Panc1 (cell line): ENCODE data around the gene INTS11. TPM values are rescaled to one million over a fixed set of nuclear protein-coding genes. Genes with fewer than 3 reads are reported as not detected.
A peak's percentile ranks its signal among the peaks of the same experiment; 100 is the strongest.

ENCODE experiments used
- ATAC-seq: fragments of 200-7000 bp; cut with Tn5 transposase; 2 replicates; pipeline ENCODE4 v1.9.1; 2020; ENCODE audit warnings: mild to moderate bottlenecking, moderate library complexity
- Bru-seq: library from RNA; stranded (reverse); fragments of 400-500 nt; gene quantifications from one replicate; lab custom pipeline; 2021; lab: Mats Ljungman, UMichigan
- BruChase-seq, 2 experiments: library from RNA; stranded (reverse); fragments of 400-500 nt; gene quantifications; one replicate each; lab custom pipeline; 2021; lab: Mats Ljungman, UMichigan
- BruUV-seq: library from RNA; stranded (reverse); fragments of 400-500 nt; replicated peaks from 2 replicates; lab custom pipeline; 2021; lab: Mats Ljungman, UMichigan
- CTCF ChIA-PET: fragments of 300-600 bp; sonication (Branson Sonifier 250); formaldehyde crosslinking; loops from one replicate; lab custom pipeline; 2022; ENCODE audit warnings: antibody characterized with exemption; lab: Charles Lee
- POLR2A ChIA-PET: fragments of 300-600 bp; sonication (Branson Sonifier 250); formaldehyde crosslinking; loops from one replicate; lab custom pipeline; 2022; ENCODE audit warnings: antibody characterized with exemption; lab: Charles Lee
- DNase-seq: peaks from one replicate; pipeline ENCODE4 v3.0.0-alpha.2; 2010; ENCODE audit warnings: low read depth, low spot score
- H3K27ac ChIP-seq: 2 replicates; pipeline ENCODE4 v1.5.1; 2011; ENCODE audit warnings: mild to moderate bottlenecking, low read length, inconsistent platforms
- H3K27me3 ChIP-seq: fragments of 200-500 bp; sonication (Bioruptor generic); 2 replicates; pipeline ENCODE4 v1.6.0; 2014; ENCODE audit warnings: low read length, inconsistent platforms; ENCODE audit not compliant: control insufficient read depth, insufficient read depth
- H3K36me3 ChIP-seq: fragments of 200-500 bp; sonication (Bioruptor generic); 2 replicates; pipeline ENCODE4 v1.5.1; 2014; ENCODE audit warnings: inconsistent platforms, mild to moderate bottlenecking, low read length, moderate library complexity; ENCODE audit not compliant: control insufficient read depth, insufficient read depth
- H3K4me1 ChIP-seq: 2 replicates; pipeline ENCODE4 v1.5.1; 2011; ENCODE audit warnings: inconsistent platforms, mild to moderate bottlenecking, low read length, moderate library complexity; ENCODE audit not compliant: control insufficient read depth, insufficient read depth
- H3K4me3 ChIP-seq, 2 experiments: 2 replicates each; pipeline ENCODE4 v1.5.1; 2011 to 2012; ENCODE audit warnings: low read depth in 2 of 2, low read length in 2 of 2, mild to moderate bottlenecking in 2 of 2, inconsistent platforms in 1 of 2, moderate library complexity in 1 of 2
- H3K9me3 ChIP-seq: fragments of 200-500 bp; sonication (Bioruptor generic); 2 replicates; pipeline ENCODE4 v1.5.1; 2014; ENCODE audit warnings: low read depth, mild to moderate bottlenecking, inconsistent platforms, low read length, moderate library complexity; ENCODE audit not compliant: control insufficient read depth, insufficient read depth
- CTCF ChIP-seq: fragments of 450-650 bp; IDR thresholded peaks from 2 replicates; pipeline ENCODE4 v1.5.1; 2017; ENCODE audit warnings: mild to moderate bottlenecking
- POLR2AphosphoS5 ChIP-seq: IDR thresholded peaks from 2 replicates; pipeline ENCODE4 v1.6.1; 2012; ENCODE audit warnings: mild to moderate bottlenecking, low read depth, low read length, moderate library complexity
- REST ChIP-seq, 2 experiments: IDR thresholded peaks; 2 replicates each; pipeline ENCODE4 v1.6.1; 2011 to 2012; ENCODE audit warnings: low read depth in 2 of 2, control low read depth in 1 of 2, low read length in 1 of 2, mild to moderate bottlenecking in 1 of 2, moderate library complexity in 1 of 2; ENCODE audit not compliant: insufficient read depth in 1 of 2
- SIN3A ChIP-seq: IDR thresholded peaks from 2 replicates; pipeline ENCODE4 v1.6.1; 2012; ENCODE audit warnings: low read depth, mild to moderate bottlenecking, low read length, moderate library complexity, borderline replicate concordance; ENCODE audit not compliant: insufficient read depth
- TCF7L2 ChIP-seq: IDR thresholded peaks from 2 replicates; pipeline ENCODE4 v1.6.1; 2011; ENCODE audit warnings: mild to moderate bottlenecking, low read depth, low read length, inconsistent platforms
- in situ Hi-C: cut with HindIII; loops from 2 replicates; pipeline ENCODE4 v1.10.0; 2016; ENCODE audit warnings: low sequenced_read_pairs, low pct_unique_long_range_greater_than_20kb
- intact Hi-C: fragments of 100-400 bp; cut with micrococcal nuclease; formaldehyde crosslinking; loops from one replicate; pipeline ENCODE4 v1.10.0; 2022; ENCODE audit not compliant: unreplicated experiment
- long read RNA-seq: library from polyadenylated mRNA; unstranded; transcript quantifications from one replicate; pipeline ENCODE4 v2.0.0, GENCODE V29; 2021; ENCODE audit not compliant: unreplicated experiment
- polyA plus RNA-seq: library from polyadenylated mRNA; unstranded; fragments of >200 nt; gene quantifications from one replicate; pipeline ENCODE4 v1.2.1, GENCODE V29; 2012; ENCODE audit warnings: missing spikeins; ENCODE audit not compliant: insufficient read length
- total RNA-seq: library from RNA; stranded (reverse); gene quantifications from one replicate; pipeline ENCODE4 v1.2.1, GENCODE V29; 2021; ENCODE audit not compliant: unreplicated experiment

Gene INTS11
- total RNA-seq (114 TPM), Bru-seq, nascent RNA (percentile 70 among the genes with signal in this experiment), BruChase-seq, experiment 1, labeled RNA remaining after a 2-hour chase (percentile 86 among the genes with signal in this experiment), BruChase-seq, experiment 2, labeled RNA remaining after a 6-hour chase (percentile 84 among the genes with signal in this experiment)
- 216 TPM for polyA plus RNA-seq
- long read RNA-seq, transcript INTS11-208 (17 exons, 2,148 nt), result major isoform, 57 of 146 reads
- long read RNA-seq, transcript INTS11-205 (4 exons, 1,104 nt), result minor isoform, 6 of 146 reads
- long read RNA-seq, partial matches to known transcripts, result 32 of 146 reads
- long read RNA-seq, other reads (novel, unspliced or antisense), result 48 of 146 reads

GRCh38 chr1:1324524-1325287 is at the start of gene INTS11, which contains the start of gene CPTP:
INTS11 (minus strand) TSS chr1:1324660; CDS start chr1:1324608, 52 bp downstream.
CPTP (plus strand) TSS chr1:1324802; CDS start chr1:1326911, 2,109 bp downstream.
- Histone ChIP-seq H3K27me3 (no peaks in the 10 kb centered on the region), H3K4me3 (peak within 1 kb of the TSS; percentile 83 to 87), H3K36me3 (no peaks in the 10 kb centered on the region; the same call in none of the 2 replicates), H3K4me1 (peaks cover 31% of the 10 kb centered on the region), H3K27ac (peak within 1 kb of the TSS; percentile 91), H3K9me3 (no peaks in the 10 kb centered on the region)
- DNase-seq, result no peak
- in situ Hi-C loops (no loop called here), intact Hi-C loops (no loop called here)
- TF ChIP-seq POLR2AphosphoS5 (peak; percentile 86), TCF7L2 (no peak), REST (IDR thresholded peaks at IDR 0.05; ENCODE audit: insufficient read depth in 1 of 2, low read depth in 2 of 2, low read length in 1 of 2) (0 out of 4 replicates have a peak, but pooled peaks of 1 of the 2 experiments have one; percentile 2)
- CTCF ChIA-PET, result interaction anchor here (1.2 kb wide), 1 partner anchor 117 kb away, joined by 3 read pairs; no protein-coding TSS in a partner anchor
- no TSS peak for BruUV-seq
- POLR2A ChIA-PET, result no interaction called here
- peak; percentile 84 for ATAC-seq

- Histone ChIP-seq H3K27me3 (no peaks in the 10 kb centered on the region), H3K4me1 (peaks cover 32% of the 10 kb centered on the region), H3K36me3 (peaks cover 16% of the 10 kb centered on the region; the same call in 1 of the 2 replicates), H3K9me3 (no peaks in the 10 kb centered on the region), H3K4me3 (peak overlapping the region; percentile 72 to 97), H3K27ac (peak overlapping the region; percentile 90)
- DNase-seq, result no peak
- CTCF ChIA-PET, result no interaction called here
- intact Hi-C loops (no loop called here), in situ Hi-C loops (no loop called here)
- no peak for TF ChIP-seq SIN3A
- TF ChIP-seq POLR2AphosphoS5, result no peak
- no peak for TF ChIP-seq TCF7L2
- no peak for TF ChIP-seq REST (IDR thresholded peaks at IDR 0.05; ENCODE audit: insufficient read depth in 1 of 2, low read depth in 2 of 2, low read length in 1 of 2)
- no peak for TF ChIP-seq CTCF
- BruUV-seq, result TSS peak; percentile 96
- no peak for ATAC-seq
- POLR2A ChIA-PET, result interaction anchor here (0.5 kb wide), 1 partner anchor 14 kb away, joined by 8 read pairs; no protein-coding TSS in a partner anchor
These were observed 49.5 kb upstream of the INTS11 start for GRCh38 chr1:1373815-1374588.
